GM13976 (cell line): ENCODE measurements around the gene GABRG3.

Source experiments
- DNase-seq: peaks from one replicate; pipeline ENCODE4 v3.0.0; 2012; ENCODE audit warnings: low spot score
- CTCF ChIP-seq: IDR thresholded peaks from 2 replicates; pipeline ENCODE4 v1.5.1; 2012; ENCODE audit warnings: borderline replicate concordance, mild to moderate bottlenecking; ENCODE audit not compliant: insufficient read depth; ENCODE audit errors: extremely low read depth, missing control alignments, control extremely low read depth
- in situ Hi-C: fragments of 300-500 bp; cut with MboI; formaldehyde crosslinking; loops from one replicate; pipeline ENCODE4 v1.12.0; 2022; ENCODE audit warnings: low sequenced_read_pairs, mixed read lengths, inconsistent platforms; ENCODE audit not compliant: unreplicated experiment

GABRG3 gene

GRCh38 chr15:27037501-27037900 is 66.5 kb downstream of the GABRG3 start:
- in situ Hi-C loops: no loop called here
- DNase-seq: no peak
- TF ChIP-seq CTCF: no peak

DNA sequence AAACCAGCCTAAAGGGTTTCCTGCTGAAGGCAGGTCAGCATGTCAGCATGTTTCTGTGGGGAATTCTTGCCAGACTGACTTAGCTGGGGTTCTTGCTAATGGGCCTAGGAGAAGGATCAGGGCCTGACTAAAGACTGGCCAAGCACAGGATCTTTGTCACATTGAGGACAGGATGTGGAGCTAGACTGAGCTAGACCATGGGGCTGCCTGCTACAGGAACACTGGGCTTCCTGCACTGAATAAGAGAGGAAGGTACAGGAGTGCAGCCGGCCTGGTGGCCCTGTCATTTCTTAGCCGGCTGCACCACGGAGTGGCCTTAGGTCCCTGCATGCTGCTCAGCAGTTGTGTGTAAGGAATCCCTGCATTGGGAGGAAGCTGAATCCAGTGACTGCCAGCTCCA is 68.2 kb downstream of the GABRG3 start:
- TF ChIP-seq CTCF: no peak
- DNase-seq: no peak
- in situ Hi-C loops: no loop called here

GRCh38 chr15:27042230-27042629 is 71.2 kb downstream of the GABRG3 start:
- TF ChIP-seq CTCF: no peak
- in situ Hi-C loops: no loop called here
- no peak for DNase-seq

GRCh38 chr15:27042646-27043045 is 71.7 kb downstream of the GABRG3 start:
- no peak for DNase-seq
- TF ChIP-seq CTCF: no peak
- in situ Hi-C loops: no loop called here

GRCh38 chr15:27043770-27044169 is 72.8 kb downstream of the GABRG3 start:
- in situ Hi-C loops: no loop called here
- no peak for TF ChIP-seq CTCF
- DNase-seq: no peak

- in situ Hi-C loops: no loop called here
- no peak for TF ChIP-seq CTCF
- DNase-seq: no peak
Observed at GRCh38 chr15:27045796-27046195, 74.8 kb downstream of the GABRG3 start.

- no peak for DNase-seq
- TF ChIP-seq CTCF: no peak
- in situ Hi-C loops: no loop called here
Observed at GRCh38 chr15:27046880-27047279, 75.9 kb downstream of the GABRG3 start.
